Stimulated activated CD8-positive, alpha-beta memory T cell treated with anti-CD3 and anti-CD28 coated beads, Interleukin-12 subunit alpha, Interleukin-12 subunit beta, amount 100 ng/mL, for 24 hours (primary cell): ENCODE measurements around the gene PTH2.
"Not testable (repeated sequence)": the region's sequence is repeated elsewhere in the genome, so short reads cannot be mapped to it uniquely, and the experiment has no call there.

ENCODE experiments used
- DNase-seq: peaks from one replicate; pipeline ENCODE4 v3.0.0-alpha.2; 2020; ENCODE audit errors: extremely low read depth

Gene PTH2

DNA sequence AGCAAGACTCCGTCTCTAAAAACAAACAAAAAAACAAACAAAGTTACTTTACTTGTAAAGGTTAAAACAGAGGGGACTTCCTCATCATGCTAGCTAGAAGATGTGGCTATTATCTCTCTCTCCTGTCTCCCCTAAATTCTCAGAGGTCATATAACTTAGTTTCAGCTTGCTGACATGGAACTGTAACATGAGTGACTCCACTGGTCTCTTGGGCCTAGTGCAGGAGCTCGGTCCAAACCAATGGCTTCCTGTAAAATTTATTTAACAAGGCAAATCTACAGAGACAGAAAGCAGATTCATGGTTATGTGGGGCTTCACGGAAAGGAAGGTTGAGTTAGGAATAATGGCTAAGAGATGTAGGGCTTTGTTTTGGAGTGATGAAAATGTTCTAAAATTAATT lies 44.7 kb downstream of the PTH2 start:
- DNase-seq: no peak

DNA sequence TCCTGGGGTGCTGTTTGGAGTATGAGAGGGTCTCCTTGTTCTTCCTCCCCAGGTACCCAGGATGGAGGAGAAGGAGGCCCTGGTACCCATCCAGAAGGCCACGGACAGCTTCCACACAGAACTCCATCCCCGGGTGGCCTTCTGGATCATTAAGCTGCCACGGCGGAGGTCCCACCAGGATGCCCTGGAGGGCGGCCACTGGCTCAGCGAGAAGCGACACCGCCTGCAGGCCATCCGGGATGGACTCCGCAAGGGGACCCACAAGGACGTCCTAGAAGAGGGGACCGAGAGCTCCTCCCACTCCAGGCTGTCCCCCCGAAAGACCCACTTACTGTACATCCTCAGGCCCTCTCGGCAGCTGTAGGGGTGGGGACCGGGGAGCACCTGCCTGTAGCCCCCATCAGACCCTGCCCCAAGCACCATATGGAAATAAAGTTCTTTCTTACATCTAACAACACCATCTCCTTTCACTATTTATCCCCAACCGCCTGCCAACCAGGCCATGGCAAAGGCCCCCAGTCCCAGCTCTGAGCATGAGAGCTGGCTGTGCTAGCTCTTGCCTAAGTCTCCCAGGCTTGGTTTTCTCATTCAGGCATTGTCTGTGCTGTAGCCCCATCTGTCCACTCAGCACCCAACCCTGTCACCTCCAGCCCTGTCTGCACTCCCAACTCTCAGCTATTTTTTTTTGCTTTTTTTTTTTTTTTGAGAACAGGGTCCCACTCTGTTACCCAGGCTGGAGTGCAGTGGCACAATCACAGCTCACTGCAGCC lies 48.4 kb downstream of the PTH2 start:
- no peak for DNase-seq

- DNase-seq: not testable (repeated sequence)
These were observed 50.1 kb downstream of the PTH2 start for GRCh38 chr19:49373174-49373573.
